ENCODE data around the gene CDC42BPB. TPM values are rescaled to one million over a fixed set of nuclear protein-coding genes. Genes with fewer than 3 reads are reported as not detected.

The CDC42BPB gene
- total RNA-seq, 2 donors from 2014 or later: 66.2 to 102 TPM

- WGBS, 2 donors: 90 to 92% methylated on average over 20 of the region's 20 CpGs
- DNase-seq: no peak
- Histone ChIP-seq H3K9me3 (no peaks in the 10 kb centered on the region), H3K27me3 (no peaks in the 10 kb centered on the region), H3K4me3 (no peak overlapping the region), H3K36me3 (replicated peaks in 1 of 2; ENCODE audit: insufficient read depth in 1 of 2, low read depth in 2 of 2) (peaks cover 20 to 55% of the 10 kb centered on the region in 2 donors), H3K27ac (no peak overlapping the region), H3K4me1 (no peaks in the 10 kb centered on the region)
- no peak for ATAC-seq
- intact Hi-C loops (cut with DNase I): no loop called here
- no peak for TF ChIP-seq CTCF (IDR thresholded peaks at IDR 0.05)
- no peak for TF ChIP-seq POLR2A (IDR thresholded peaks at IDR 0.05)
These were observed 91.2 kb downstream of the CDC42BPB start for GRCh38 chr14:102965971-102966655.

- no peak overlapping the region for H3K4me3 ChIP-seq
- intact Hi-C loops (cut with DNase I): no loop called here
- H3K9me3 ChIP-seq: no peaks in the 10 kb centered on the region
- peaks cover 22 to 58% of the 10 kb centered on the region in 2 donors for H3K36me3 ChIP-seq (replicated peaks in 1 of 2; ENCODE audit: insufficient read depth in 1 of 2, low read depth in 2 of 2)
- no peak overlapping the region for H3K27ac ChIP-seq
- TF ChIP-seq CTCF (IDR thresholded peaks at IDR 0.05): no peak
- no peak for TF ChIP-seq POLR2A (IDR thresholded peaks at IDR 0.05)
- 68 to 81% methylated on average over 3 of the region's 3 CpGs for WGBS, 2 donors
- no peaks in the 10 kb centered on the region for H3K4me1 ChIP-seq
- DNase-seq: no peak
- no peak for ATAC-seq
- H3K27me3 ChIP-seq: no peaks in the 10 kb centered on the region
These were observed 92.1 kb downstream of the CDC42BPB start for GRCh38 chr14:102965282-102965681.

- no peaks in the 10 kb centered on the region for H3K27me3 ChIP-seq
- no peak overlapping the region for H3K27ac ChIP-seq
- ATAC-seq: no peak
- intact Hi-C loops (cut with DNase I): no loop called here
- H3K4me1 ChIP-seq: no peaks in the 10 kb centered on the region
- 91 to 95% methylated on average over 18 to 33 of the region's 39 CpGs for WGBS, 2 donors
- peaks cover 22 to 54% of the 10 kb centered on the region in 2 donors for H3K36me3 ChIP-seq (replicated peaks in 1 of 2; ENCODE audit: insufficient read depth in 1 of 2, low read depth in 2 of 2)
- H3K4me3 ChIP-seq: no peak overlapping the region
- H3K9me3 ChIP-seq: no peaks in the 10 kb centered on the region
- no peak for DNase-seq
- TF ChIP-seq CTCF (IDR thresholded peaks at IDR 0.05): no peak
- TF ChIP-seq POLR2A (IDR thresholded peaks at IDR 0.05): no peak
These were observed 93.1 kb downstream of the CDC42BPB start for GRCh38 chr14:102964152-102964730.

- Histone ChIP-seq H3K4me1 (no peaks in the 10 kb centered on the region), H3K36me3 (replicated peaks in 1 of 2; ENCODE audit: insufficient read depth in 1 of 2, low read depth in 2 of 2) (peaks cover 22 to 49% of the 10 kb centered on the region in 2 donors), H3K27ac (no peak overlapping the region), H3K9me3 (no peaks in the 10 kb centered on the region), H3K4me3 (no peak overlapping the region), H3K27me3 (no peaks in the 10 kb centered on the region)
- no peak for ATAC-seq
- TF ChIP-seq POLR2A (IDR thresholded peaks at IDR 0.05) (no peak), CTCF (IDR thresholded peaks at IDR 0.05) (no peak)
- WGBS, 2 donors: 83 to 93% methylated on average over 4 to 9 of the region's 9 CpGs
- DNase-seq: no peak
- intact Hi-C loops (cut with DNase I): no loop called here
These were observed 95.2 kb downstream of the CDC42BPB start for GRCh38 chr14:102962111-102962627.
